HG02973 (cell line): ENCODE measurements around the gene SPOCK3.

Experiments
- ATAC-seq: cut with Tn5 transposase; IDR thresholded peaks from one replicate; pipeline ENCODE4 v1.9.1; 2021; ENCODE audit warnings: moderate library complexity; ENCODE audit not compliant: unreplicated experiment

Gene SPOCK3

GRCh38 chr4:167041524-167041923, 192.8 kb downstream of the SPOCK3 start:
- no peak for ATAC-seq

GRCh38 chr4:167035390-167035789, 198.9 kb downstream of the SPOCK3 start:
- no peak for ATAC-seq

GRCh38 chr4:167034983-167035382, 199.3 kb downstream of the SPOCK3 start:
- no peak for ATAC-seq

GRCh38 chr4:167032871-167033270, 201.4 kb downstream of the SPOCK3 start:
- ATAC-seq: no peak

DNA sequence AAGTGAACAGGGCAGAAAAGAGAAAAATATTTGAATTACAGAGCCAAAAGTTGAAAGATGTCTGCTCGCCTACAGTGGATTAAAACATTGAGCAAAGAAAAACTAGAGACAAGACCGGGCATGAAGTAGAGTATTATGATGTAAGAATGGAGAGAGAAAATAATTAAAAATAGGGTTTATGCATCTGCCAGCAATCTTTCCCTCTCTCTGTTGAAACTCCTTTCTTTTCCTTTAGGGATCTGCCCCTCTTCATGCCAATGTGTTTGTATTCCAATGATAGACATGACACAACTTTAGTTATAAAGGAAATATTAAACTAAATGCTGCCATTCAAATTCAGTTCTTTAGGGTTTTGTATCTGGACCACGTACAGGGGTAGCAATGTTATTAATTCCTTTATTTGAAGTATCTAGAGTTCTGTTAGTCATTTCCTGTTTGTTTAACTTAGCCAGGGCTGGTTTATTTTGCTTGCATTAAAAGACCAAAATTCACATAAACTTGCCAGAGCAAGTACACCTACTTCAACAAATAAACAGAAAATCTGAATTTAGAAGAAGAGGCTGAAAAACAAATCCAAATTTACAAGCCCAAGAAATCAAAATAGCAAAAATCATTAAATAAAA, 202.6 kb downstream of the SPOCK3 start:
- ATAC-seq: no peak

GRCh38 chr4:167028976-167029375, 205.3 kb downstream of the SPOCK3 start:
- ATAC-seq: no peak

DNA sequence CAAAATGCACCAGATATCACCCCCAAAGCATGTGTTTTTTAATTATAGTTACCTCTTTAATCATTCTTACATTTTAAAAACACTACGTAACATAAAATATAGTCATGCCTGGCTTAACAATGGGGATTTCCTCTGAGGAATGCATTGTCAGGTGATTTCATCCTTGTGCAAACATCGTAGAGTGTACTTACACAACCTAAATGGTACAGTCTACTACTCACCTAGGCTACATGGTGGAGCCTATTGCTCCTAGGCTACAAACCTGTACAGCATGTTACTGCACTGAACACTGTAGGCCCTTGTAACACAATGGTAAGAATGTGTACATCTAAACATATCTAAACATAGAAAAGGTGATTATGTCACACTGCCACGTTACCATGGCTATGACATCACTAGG, 208.6 kb downstream of the SPOCK3 start:
- no peak for ATAC-seq

GRCh38 chr4:167023364-167023925, 210.8 kb downstream of the SPOCK3 start:
- no peak for ATAC-seq

DNA sequence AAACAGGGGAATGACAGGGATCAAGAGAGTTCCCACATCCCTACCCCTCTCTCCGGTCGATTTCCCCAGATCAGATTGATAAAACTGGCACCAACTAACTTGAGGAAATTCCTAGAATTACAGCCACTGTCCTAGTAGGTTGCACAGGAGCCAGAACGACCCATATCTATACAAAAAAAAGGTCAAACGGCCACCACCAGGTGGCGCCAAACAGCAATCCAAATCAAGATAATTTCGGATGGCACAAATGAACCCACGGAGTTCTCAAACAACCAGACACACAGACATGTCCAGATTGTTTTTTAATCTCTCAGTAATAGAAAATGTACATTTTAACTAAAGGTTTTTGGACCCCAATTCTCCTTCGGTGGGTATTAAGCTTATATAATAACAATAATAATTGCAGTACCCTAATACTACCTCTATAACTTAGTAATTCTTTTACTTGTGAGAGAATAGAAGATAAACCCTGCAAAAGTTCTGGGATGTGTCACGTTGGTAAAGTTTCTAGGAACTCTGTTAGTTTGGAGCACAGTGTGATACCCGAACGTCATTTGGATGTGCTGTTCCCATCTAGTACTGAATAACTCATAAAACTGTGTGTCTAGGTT, 212.6 kb downstream of the SPOCK3 start:
- ATAC-seq: peak; percentile 68

GRCh38 chr4:167020410-167020809, 213.9 kb downstream of the SPOCK3 start:
- peak; percentile 48 for ATAC-seq

- no peak for ATAC-seq
Measured at GRCh38 chr4:167014944-167015343, 219.3 kb downstream of the SPOCK3 start.

DNA sequence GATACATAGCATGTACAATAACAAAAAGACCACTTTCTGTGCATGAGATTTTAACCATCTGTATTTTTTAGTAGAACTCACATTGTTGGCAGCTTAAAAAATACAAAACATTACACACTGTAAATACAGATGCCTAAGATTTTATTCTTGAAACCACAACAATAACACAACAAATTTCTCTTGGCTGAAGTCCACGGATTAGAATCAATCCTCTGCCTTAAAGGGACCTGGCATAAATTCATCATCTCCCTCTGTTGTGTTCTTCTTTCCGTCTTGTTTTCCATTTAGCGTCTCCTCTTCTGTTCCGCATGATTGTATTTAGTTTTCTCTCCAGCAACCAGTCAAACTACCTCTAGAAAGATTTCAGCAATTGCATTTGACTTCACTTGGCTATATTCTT, 231.0 kb downstream of the SPOCK3 start:
- ATAC-seq: no peak

DNA sequence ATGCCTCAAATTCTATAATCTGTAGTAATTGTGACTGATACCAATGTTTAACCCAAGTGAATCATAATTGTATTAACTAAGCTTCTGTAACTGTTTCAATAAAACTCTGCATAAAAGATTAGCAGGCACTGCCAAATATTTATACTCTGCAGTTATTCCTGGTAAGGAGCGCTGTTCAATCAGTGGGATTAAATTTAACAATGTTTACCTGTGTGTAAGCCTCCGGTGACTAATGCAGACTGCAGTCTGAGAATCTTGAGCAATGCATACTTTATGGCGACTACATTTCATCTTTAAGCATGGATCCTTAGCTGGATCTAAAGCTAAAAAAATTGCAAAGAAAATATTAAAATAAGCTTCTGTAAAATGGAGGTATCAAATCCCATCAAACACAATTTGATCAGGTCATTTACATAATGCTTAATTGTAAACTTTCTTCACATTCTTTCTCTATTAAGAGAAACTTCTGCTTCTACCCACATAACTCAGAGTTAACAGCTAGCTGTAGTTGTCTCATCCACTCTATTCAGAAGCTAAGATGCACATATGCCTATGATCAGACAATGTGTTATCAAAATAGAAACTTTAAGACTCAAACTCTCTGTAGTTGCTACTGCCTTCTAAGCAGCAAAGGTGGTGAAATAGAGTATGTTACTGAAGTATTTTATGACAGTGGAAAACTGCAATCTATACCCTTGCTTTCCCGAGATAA, 234.0 kb downstream of the SPOCK3 start:
- no peak for ATAC-seq

GRCh38 chr4:166996216-166996615, 238.1 kb downstream of the SPOCK3 start:
- no peak for ATAC-seq

- no peak for ATAC-seq
Measured at GRCh38 chr4:166994686-166995085, 239.6 kb downstream of the SPOCK3 start.

DNA sequence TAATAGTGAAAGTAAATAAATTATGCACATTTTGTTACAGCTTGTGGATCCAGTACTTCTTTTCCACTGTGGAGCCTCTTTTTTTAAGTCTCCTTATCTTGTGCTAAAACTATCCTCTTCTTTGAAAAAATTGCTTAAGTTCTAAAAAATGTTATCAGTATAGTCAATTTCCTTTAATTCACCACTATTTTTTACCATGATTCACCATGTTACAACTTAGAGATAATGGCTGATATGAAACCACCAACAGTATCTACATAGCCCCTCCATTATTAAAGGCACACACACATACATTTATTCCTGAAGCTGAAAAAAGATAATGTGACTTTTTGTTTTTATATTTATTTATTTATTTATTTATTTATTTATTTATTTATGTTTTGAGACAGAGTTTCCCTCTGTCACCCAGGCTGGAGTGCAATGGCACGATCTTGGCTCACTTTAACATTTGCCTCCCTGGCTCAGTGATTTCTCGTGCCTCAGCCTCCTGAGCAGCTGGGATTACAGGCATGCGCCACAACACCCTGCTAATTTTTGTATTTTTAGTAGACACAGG, 243.2 kb downstream of the SPOCK3 start:
- ATAC-seq: no peak

- ATAC-seq: no peak
Measured at GRCh38 chr4:166989886-166990285, 244.4 kb downstream of the SPOCK3 start.

GRCh38 chr4:166987026-166987425, 247.3 kb downstream of the SPOCK3 start:
- ATAC-seq: no peak

- no peak for ATAC-seq
Measured at GRCh38 chr4:166981847-166982246, 252.4 kb downstream of the SPOCK3 start.

DNA sequence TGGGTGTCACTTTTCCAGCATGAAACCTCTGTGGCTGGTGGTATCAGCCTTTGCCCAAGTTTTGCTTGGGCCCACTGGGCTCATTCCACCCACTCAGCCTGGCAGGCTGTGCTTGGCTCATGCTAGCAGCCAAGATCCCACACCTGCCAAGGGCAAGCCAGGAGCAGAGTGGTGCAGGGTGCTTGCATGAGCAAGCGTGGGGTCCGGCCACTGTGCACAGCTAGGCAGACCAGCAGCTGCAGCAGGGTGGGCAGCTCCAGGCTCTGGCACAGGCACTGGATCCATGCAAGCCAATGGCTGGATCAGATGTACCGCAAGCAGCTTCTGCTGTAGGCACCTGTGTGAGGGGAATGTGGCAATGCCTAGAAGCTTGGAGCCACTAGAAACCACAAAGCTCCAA, 253.9 kb downstream of the SPOCK3 start:
- no peak for ATAC-seq

DNA sequence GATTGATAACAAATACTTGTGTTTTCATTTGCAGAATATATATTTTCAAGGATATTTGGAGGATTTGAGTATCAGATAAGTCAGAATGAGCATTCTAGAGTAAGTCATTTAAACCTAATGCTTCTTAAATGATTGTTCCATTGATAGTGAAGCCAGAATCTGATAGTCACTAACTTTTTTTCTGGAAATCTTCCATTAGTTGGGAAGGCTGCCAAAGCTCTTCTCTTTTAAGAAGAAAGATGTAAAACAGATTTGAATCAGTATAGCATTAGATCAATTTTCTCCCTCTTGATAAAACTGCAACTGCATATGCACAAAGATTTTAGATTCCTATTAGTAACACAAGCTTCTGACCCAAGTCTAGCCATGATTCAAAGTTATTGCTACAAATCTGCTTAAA, 256.7 kb downstream of the SPOCK3 start:
- ATAC-seq: no peak

DNA sequence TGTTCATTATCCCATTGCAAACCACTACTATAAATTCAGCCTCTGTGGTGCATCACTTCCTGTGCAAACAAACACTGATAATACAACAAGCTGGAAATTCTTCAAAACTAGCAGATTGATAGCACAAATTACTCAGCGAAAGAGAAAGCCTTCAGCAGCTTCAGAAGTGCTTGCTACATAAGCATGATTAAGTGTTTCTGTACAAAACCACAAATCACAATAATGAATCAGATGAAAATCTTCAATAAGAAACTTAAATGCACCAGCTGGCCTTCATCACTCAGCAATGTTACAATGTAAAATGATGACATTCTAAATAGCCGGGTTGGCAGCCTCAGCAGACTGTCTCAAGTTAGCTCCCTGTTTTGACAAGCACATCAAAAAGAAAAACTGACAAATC, 262.2 kb downstream of the SPOCK3 start:
- peak; percentile 55 for ATAC-seq
